Endometrium (tissue), 2 donors: ENCODE measurements around the gene MEGF6.
"Not testable (repeated sequence)": the region's sequence is repeated elsewhere in the genome, so short reads cannot be mapped to it uniquely, and the experiment has no call there.

Experiments
- FAIRE-seq: peaks from 2 replicates; lab custom pipeline; 2012; peaks lifted over from hg19 to GRCh38; lab: Jason Lieb, UNC
- donor health status: control.
- donor health status: control.

Gene MEGF6

GRCh38 chr1:3593745-3594144 lies 17.6 kb downstream of the MEGF6 start:
- FAIRE-seq: no peak

DNA sequence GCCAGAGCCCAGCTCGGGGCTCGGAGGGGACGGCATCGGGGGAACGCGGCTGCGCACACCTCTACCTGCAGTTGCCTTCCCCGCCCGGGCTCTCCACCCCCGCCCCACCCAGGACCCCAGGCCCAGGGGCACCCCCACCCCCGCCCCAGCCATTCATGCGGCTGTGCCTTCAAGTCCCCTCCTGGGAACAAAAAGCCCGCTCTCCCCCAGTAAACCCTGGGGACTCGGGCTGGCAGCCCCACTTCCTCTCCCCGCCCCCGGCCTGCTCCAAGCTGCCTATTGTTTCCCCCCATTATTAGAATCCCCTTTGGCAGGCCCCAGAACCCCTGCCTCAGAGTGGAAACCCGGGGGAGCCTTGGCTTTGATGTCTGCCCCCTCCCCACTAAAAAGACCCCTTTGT lies 18.0 kb downstream of the MEGF6 start:
- no peak for FAIRE-seq

- FAIRE-seq: no peak
Measured at GRCh38 chr1:3590951-3591865, 20.1 kb downstream of the MEGF6 start.

GRCh38 chr1:3590139-3590763 lies 21.1 kb downstream of the MEGF6 start:
- FAIRE-seq: no peak

DNA sequence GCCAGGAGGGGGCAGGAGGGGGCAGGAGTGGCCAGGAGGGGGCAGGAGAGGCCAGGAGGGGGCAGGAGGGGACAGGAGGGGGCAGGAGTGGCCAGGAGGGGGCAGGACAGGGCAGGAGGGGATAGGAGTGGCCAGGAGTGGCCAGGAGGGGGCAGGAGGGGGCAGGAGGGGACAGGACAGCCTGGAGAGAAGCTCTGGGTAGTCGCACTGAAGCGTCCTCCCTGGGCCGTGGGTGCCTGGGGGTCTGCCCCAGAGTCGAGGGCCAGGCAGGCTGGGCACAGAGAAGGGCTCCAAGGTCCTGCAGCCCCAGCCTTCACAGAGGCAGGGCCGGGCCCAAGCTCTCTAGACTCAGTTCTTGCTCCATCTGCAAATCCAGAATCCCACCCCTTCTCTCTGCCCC lies 22.9 kb downstream of the MEGF6 start:
- no peak for FAIRE-seq

- no peak for FAIRE-seq
Measured at GRCh38 chr1:3586986-3587759, 24.1 kb downstream of the MEGF6 start.

DNA sequence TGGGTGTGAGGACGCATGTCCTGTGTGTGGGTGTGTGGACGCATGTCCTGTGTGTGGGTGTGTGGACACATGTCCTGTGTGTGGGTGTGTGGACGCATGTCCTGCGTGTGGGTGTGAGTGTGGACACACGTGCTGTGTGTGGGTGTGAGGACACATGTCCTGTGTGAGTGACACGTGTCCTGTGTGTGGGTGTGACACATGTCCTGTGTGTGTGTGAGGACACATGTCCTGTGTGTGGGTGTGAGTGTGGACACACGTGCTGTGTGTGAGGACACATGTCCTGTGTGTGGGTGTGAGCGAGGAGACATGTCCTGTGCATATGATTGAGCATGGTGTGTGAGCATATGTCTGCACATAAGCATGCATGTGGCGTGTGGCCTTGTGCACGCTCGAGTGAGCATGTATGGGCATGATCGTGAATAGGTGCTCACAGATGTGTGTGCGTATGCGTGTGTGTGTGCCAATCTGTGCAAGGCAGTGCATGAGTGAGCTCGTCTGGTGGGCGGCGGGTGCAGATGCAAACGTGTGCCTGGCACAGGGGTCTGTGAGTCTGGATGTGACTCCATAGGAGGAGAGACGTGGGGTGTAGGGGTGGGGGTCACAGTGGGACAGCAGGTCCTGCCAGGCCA lies 25.3 kb downstream of the MEGF6 start:
- FAIRE-seq: no peak

GRCh38 chr1:3585353-3585868 lies 25.9 kb downstream of the MEGF6 start:
- not testable (repeated sequence) for FAIRE-seq

- no peak for FAIRE-seq
Measured at GRCh38 chr1:3584915-3585314, 26.4 kb downstream of the MEGF6 start.

DNA sequence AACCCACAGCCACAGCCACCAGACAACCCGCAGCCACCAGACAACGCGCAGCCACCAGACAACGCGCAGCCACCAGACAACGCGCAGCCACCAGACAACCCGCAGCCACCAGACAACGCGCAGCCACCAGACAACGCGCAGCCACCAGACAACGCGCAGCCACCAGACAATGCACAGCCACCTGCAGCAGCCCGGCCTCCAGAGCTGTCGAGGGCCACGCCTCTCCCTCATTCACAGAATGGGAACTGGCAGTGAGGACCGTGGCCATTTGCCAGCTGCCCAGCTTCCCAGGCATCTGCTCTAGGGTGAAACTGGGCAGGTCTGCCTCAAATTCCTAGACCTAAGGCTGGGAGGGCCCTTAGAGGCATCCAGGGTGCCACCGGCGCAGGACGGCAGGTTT lies 27.6 kb downstream of the MEGF6 start:
- not testable (repeated sequence) for FAIRE-seq

DNA sequence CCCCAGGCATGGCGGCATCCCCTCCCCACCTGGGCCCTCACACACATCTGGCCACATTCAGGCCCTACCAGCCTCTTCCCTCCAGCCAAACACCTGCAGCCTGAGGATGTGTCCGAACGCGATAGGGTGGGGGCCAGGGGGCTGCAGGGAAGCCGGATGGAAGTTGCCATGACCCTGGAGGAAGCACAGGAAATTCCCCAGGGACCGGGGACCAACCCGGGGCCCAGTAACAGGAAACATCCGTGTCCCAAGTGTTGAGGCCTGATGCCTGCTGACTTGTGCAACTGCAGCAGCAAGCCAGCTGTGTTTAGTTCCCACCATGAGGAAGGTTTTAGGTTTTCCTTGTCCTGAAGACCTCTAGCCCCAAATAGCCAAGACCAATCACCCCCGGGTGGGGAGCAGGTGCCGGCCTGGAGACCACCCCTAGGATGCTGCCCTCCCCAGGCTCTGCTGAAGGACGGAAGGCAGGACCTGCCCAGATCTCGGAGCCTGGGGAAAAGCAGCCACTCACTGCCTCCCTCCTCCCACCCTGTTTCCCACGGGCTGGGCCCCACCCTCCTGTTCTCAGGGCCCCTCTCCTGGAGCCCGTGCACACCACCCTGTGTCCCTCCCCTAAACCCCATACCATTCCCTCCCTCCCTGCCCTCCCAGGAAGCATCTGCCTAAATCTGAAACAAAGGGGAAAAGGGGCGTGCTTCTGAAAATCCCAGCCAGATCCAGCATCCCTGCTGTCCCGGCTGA lies 29.8 kb downstream of the MEGF6 start:
- no peak for FAIRE-seq

GRCh38 chr1:3580231-3580630 lies 31.1 kb downstream of the MEGF6 start:
- FAIRE-seq: no peak

- no peak for FAIRE-seq
Measured at GRCh38 chr1:3579626-3580025, 31.7 kb downstream of the MEGF6 start.

DNA sequence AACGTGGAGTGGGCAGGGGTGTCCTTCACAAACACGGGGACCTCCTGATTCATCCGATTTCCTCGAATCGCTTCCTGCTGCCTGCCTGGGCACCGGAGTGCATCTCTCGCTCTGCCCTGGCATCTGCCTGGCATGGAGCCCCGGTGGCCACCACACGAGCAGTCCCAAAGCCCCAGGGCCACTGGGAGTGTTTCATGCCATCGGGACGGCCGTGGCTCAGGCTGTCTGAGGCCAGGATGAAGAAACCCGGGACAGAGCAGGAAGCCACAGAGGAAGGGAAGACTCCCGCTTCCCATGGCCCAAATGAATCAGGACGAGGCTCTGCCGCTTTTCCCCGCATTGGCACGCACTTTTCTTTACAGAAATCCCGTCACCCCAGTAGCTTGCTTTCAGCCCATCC lies 32.4 kb downstream of the MEGF6 start:
- no peak for FAIRE-seq

DNA sequence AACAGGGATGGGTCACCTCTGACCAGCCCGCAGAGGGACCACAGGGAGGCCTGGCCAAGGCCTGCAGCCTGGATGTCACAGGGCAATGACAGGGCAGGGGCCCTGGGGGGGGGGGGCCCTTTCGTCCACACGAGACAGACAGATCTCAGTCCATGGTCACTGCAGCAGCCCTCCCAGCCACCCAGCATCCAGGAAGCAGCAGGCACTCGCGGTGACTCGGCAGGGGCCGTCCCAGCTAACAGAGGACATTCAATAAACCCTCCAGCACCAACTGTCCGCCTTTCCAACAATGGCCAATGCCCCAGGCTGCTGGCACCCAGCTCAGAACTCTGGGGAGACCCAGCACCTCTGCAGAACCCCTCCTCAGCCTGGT lies 32.9 kb downstream of the MEGF6 start:
- FAIRE-seq: no peak

DNA sequence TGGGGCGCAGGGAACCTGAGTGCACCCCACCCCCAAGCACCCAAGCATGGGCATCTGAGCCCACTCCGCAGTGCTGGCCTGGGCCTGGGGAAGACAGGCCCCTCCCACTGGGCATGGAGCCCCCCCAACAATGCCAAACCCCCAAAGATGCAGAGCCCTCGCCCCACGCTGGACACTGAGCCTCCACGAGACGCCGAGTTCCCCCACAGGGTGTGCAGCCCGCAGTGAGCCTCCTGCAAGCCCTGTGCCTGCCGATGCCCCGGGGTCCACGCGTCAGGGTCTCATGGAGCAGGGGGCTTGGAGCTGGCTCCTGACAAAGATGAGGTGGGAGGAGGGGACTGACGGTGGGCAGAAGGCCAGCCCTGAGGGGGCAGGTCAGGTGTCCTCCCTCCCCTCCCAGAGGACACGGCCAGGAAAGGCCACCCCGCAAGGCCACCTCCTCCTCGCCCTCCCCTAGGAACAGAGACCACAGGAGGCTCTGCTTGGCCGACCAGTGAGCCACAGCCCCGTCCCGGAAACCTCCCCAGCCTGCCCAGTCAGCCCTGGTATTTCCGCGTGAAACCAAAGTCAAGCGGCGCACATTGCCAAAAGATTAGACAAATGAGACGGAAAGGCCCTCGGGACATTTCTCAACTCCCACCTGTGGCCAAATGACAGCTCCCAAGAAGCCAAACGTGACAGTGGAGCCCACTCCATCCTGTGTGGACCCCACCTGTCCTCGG lies 33.4 kb downstream of the MEGF6 start:
- FAIRE-seq: no peak

GRCh38 chr1:3577300-3577699 lies 34.0 kb downstream of the MEGF6 start:
- FAIRE-seq: no peak

GRCh38 chr1:3575993-3576392 lies 35.3 kb downstream of the MEGF6 start:
- FAIRE-seq: no peak

DNA sequence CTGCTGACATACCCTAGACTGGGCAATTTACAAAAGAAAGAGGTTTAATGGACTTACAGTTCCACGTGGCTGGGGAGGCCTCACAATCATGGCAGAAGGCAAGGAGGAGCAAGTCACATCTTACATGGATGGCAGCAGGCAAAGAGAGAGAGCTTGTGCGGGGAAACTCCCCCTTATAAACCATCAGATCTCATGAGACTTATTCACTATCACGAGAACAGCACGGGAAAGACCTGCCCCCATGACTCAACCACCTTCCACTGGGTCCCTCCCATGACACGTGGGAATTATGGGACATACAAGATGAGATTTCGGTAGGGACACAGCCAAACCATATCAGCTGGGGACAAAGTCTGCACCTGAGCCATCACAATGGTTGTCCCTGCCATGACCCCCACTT lies 35.8 kb downstream of the MEGF6 start:
- FAIRE-seq: not testable (repeated sequence)

GRCh38 chr1:3573500-3573899 lies 37.8 kb downstream of the MEGF6 start:
- FAIRE-seq: no peak

DNA sequence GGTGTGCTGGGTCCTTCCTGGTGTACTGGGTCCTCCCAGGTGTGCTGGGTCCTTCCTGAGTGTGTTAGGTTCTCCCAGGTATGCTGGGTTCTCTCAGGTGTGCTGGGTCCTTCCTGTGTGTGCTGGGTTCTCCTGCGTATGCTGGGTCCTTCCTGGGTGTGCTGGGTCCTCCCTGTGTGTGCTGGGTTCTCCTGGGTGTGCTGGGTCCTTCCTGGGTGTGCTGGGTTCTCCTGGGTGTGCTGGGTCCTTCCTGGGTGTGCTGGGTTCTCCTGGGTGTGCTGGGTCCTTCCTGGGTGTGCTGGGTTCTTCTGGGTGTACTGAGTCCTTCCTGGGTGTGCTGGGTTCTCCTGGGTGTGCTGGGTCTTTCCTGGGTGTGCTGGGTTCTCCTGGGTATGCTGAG lies 38.7 kb downstream of the MEGF6 start:
- not testable (repeated sequence) for FAIRE-seq
